NCI-H524 (cell line): ENCODE measurements around the gene MED25.

Source experiments
- DNase-seq, 2 experiments: peaks; one replicate each; lab custom pipeline; 2025; lab: John Stamatoyannopoulos, UW

Gene MED25

DNA sequence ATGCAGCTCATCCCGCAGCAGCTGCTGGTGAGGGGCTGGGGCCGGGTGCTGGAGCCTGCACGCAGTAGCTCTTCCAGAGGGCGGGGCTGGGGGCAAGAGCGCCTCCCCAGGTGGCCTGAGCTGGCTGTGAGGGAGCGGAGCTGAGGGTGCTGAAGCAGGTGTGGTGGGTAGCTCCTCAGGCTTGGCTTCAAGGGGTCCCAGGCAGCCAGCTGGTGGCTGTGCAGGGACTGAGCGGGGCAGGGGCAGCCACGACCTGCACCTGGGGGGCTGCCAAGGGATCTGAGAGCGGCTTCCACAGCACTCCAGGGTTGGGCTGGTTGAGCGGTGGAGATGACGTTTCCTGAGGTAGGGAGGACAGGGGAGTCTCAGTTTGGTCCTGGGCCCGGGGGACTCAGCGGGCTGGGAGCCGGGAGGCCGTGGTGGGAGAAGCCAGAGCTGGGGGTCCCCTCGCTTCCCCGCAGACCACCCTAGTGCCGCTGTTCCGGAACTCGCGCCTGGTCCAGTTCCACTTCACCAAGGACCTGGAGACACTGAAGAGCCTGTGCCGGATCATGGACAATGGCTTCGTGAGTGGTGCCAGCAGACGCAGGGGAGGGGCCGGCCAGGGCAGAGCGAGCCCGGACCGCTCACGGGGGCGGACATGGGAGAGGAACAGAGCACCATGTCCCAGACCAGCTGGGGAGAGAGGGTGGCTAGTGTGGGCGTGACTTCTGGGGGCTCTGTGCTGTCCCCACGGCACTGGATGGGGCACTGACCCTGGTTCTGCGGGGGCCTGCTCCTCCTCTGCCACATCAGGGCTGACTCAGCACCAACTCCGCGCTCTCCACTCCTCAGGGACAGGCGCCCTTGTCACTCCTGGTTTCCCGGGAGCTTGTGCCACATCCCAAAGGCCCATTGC, 40.2 kb downstream of the MED25 start:
- no peak for DNase-seq

DNA sequence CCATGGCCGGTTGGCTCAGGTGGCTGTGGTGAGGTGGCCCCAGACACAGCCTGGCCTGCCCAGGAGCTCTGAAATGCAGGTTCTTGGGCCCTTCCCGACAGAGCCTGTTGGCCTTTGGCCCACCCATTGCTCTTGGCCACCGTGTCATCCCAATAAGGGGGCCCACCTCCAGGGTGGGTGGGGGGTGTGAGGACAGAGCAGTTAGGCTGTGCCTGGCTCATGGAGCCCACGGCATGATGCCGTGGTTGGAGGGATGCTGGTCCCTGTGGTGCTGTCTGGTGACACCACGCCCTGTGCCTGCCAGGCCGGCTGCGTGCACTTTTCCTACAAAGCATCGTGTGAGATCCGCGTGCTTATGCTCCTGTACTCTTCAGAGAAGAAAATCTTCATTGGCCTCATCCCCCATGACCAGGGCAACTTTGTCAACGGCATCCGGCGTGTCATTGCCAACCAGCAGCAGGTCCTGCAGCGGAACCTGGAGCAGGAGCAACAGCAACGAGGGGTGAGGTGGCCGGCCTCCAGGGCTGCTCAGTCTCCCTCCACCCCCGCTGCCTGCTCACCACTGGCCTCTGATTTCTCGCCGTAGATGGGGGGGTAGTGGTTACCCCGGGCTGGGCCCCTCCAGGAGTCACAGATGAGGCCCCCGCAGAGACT, 41.7 kb downstream of the MED25 start:
- DNase-seq: no peak

DNA sequence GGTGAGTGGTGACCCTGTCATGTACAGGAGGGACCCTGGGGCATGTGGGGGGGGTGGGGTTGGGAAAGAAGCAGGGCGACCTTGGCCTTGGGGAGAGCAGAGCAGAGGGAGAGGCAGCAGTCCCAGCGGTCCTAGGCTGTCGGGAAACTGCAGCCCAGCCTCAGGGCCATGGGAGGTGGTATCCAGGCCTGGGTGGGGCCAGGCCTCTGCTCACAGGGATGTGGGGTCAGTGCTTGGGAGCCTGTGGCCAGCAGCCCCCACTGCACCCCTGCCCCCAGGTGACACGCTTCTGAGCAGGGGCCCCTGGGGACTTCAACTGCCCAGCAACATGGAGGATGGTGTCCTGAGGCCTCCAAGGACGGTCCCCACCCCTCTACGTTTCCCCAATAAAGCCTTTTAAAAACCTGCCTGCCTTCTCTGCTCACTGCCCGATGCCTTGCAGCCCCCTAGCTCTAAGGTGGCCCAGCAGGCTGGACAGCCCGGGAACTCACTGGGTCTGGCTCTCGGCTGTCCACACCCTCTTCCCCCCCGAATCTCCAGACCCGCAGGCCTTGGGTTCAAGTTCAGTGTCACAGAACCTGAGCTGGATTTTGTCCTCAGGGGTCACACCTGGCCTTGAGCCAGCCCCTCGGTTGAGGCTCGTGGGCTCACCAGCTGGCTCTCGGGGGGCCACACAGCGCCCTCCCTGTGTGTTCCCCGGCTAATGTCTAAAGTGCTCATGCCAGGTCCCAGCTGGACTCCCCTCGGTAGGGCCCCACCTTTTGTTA, 42.4 kb downstream of the MED25 start:
- no peak for DNase-seq

DNA sequence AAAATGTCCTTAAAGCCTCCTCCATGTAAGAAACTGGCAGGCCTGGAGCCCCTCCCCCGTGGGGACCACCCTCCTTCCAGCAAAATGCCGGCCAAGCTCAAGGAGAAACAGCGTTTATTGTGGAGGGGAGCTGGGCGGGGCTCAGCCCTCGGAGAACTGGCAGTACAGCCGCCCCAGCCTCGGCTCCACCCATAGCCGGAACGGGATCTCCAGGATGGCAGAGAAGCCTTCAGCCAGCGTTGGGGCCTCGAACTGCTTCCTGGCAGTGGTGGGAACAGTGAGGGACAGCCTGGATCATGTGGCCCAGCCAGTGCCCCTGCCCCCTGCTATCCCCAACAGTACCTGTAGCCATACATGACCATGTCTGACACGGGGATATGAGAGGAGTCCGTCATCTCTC, 43.0 kb downstream of the MED25 start:
- no peak for DNase-seq

DNA sequence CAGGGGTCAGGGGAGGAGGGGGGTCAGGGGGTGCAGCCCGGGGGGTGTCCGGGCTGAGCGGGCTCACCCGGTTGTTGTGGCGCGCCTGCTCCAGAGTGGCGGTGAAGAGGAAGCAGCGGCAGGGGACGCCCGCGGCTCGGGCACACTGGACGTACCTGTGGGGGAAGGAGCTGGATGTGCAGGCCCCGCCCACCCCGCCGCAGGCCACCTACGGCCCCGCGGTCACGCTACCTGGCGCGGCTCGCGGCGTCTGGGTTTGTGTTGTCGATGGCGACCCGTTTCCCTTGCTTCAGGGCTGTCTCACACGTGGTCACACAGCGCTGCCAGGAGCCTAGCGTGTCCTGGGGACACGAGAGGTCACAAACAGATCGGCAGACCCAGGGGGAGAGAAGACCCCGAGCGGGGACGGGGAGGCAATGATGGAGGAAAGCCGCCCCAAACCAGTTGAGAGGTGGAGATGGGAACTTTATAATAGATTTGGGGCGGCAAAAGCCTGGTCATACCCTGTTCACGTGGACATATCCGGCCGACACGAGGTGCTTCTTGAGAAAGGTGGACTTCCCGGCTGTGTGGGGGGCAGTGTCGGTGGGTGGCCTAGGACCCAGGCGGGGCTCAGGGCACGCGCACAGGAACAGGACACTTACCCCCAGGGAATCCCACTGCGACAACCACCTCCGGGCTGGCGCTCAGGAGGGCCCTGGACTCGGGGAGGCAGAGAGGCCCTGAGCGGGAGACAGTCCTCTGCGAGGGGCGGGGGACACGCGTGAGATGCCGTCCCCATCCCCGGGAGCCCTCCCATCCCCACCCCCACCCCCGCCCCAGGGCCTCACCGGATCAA, 43.7 kb downstream of the MED25 start:
- DNase-seq: no peak

DNA sequence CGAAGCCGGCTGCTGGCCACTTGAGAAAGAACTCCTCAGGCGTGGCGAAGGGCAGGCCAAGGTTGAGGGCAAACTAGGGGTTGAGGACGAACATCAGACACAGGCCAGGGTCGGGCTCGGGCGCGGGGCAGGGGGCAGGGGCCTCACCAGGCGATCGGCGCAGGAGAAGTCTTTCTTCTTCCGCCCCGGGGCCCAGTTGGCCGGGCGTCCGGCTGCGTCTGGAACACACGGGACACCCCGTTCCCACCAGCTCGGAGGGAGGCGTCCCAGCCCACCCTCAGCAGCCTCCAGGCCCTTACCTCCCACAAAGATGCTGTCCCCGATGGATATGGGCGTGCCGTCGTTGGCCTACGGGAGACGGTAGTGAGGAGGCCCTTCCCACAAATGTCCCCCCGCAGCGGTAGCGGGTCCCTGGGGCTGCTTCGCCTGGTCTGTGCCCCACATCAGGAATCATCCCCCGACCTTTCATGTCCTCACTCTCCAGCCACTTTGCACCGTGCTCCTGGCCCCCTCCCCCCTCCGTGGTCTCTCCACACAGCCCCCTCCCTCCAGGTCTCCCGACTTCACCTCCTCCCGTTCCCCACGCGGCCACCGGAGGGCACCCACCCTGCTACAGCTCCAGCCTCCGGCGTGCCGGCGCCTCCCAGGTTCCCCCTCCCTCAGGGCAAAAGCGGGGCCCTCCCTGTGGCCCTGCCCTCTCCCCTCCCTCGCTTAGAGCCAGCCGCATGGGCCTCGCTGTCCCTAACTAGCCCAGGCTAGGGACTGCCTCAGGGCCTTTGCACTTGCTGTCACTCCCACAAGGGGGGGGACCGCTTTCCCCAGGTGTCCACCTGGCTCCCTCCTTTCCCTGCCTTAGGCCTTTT, 44.5 kb downstream of the MED25 start:
- no peak for DNase-seq

DNA sequence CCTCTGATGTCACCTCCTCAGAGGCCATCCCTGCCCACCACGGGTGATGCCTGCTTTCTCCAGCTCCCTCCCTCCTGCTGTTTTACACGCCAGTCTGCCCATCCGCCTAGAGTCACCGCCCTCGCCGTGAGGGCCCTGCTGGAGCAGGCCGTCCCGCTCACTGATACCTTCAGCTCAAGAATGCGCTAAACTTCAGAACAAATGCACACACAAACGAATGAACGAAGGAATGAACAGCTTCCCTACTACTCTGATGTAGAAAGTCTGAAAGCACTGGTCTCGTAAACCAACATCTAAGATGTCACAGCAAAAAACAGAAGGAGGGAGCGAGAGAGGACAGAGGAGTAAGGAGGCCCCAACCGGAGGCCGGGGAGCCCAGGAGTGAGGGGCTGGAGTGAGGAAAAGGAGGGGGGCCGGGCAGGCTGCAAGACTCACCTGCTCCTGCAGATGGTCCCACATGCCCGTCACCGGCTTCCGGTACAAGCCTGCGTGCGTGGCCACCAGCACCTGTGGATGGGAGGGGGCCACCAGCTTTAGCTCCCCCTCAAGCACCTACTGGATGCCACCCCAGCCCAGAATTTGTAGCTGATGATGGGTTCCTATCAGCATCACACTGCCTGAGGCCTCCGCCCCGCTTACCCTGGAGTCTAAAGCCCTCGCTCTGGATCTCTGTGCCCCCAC, 45.3 kb downstream of the MED25 start:
- no peak for DNase-seq

DNA sequence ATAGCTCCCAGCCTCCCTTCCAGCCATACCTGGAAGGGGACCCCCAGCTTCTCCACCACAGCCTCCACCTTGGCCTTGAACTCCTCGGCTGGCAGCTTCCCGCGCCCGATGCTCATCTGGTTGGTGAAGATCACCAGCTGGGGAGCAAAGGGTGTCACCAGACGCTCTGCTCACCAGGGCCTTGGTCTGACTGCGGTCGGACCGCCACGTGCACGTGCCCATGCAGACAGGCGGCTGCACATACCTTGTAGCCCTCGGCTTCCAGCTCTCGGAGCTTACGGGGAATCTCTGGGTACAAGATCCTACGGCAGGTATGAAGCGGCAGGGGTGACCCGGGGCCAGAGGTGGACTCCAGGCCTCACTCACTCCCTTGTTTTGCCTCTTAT, 45.8 kb downstream of the MED25 start:
- no peak for DNase-seq

DNA sequence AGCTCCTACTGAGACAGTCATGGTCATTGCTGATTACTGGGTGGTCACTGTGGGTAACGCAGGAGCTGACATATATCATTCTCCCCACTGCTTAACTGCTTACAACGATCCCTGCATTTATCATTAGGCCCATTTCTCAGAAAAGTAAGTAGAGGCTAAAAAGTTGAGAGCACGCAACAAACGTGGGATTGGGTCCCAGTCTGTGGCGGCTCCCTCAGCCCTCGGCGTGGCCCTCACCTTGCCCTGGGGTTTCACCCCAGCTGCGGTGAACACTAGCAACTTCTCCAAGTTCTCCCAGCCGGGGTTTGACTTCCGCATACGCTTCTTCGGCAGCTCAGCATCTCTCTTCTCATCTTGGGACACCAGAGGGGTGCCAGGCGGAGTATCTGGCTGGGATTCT, 46.8 kb downstream of the MED25 start:
- DNase-seq: no peak

DNA sequence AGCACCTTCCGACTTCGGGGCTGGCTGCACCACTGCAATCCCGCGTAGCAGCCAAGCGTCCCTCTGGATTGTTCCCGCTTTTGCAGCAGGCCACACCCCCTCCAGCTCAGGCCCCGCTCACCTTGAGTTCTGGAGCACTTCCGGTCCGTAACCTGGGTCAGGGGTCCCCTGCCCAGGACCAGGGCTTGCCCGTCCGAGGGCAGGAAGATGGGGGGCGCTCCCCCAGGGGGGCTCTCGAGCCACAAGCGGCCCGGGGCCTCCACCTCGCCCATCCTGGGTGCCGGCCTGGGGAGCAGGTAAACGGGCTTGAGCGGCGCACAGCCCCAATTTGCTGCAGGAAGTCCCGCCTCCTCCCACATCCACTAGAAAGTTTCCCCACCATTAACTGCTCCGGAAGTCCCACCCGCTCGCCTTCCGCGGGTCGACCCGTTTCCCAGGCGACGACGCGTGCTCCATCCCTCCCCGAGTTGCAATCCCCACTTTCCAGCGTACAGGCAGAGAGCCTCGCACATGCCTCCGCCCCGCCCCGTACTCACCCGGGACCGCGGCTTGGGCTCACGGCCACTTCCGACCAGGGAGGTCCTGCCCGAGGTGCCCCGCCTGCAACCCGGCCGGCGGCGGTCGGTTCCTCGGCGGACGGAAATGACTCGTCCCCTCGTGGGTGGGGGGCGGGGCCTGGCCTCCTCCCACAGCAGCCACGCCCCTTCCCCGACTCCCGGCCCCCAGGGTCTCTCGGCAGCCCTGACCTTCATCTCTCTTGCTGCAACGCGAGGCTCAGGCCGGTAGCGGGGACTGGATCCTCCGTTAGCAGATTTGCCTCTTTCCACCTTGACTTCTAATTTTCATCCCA, 49.1 kb downstream of the MED25 start, which contains the start of gene PNKP:
TSS of gene PNKP (minus strand) at position 644 of the 850 bp plus-strand sequence. CDS start at position 272, 372 bp downstream.
- peak; percentile 94 for DNase-seq

DNA sequence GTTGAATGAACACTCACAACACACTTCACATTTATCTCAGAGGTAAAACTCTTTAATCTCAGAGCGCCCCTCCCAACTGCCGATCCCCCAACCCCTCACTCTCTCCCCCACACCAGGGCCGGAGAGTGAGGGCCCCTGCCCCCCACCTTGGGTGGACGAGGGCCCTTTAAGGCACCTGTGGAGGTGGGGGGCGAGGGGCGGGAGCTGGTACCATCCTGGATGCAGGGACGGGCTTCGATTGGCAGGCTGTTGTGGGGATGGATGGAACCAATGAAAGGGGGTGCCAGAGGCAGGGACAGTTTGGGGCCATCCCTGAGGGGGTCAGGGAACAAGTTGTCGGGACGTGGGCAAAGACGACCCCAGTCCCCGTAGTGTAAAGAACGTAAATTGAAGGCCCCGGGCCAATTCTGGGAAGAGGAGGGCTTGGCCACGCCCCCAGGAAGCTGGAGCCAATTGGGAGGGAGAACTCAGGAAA, 51.0 kb downstream of the MED25 start:
- no peak for DNase-seq

DNA sequence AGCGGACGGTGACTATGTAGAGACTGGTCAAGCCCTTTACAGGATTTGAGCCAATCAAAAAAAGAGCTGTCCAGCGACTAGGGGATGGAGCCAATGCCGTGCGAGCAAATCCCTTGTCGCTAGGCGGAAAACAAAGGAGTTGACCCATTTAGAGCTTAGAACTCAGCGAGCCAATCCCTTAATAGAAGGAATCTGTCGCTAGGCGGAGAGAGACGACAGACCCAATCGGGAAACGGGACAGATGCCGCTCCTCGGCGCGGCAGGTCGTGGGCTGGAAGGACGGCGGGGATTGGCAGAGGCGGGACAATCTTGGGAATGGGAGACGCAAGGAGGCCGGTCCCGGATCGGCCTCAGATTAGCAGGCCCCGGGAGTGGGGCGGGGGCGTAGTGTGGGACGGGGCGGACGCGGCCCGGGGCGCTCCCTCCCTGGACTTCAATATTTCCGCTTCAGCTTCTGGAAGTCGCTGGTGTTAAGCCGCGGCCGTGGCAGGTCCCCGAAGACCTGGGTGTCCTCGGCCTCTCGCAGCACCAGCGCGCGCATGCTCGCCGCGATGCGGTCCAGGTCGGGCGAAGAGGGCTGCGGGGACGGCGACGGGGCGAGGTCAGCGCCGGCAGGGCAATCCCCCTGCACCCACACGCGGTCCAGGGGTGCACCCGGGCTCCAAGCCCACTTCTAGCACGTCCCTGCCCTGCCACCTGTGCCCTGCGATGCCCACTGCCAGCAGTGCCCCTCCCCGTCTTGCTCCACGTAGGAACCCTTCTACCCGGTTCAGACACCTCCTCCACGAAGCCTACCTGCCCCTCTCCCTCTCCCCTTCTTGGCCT, 51.6 kb downstream of the MED25 start:
- peak; percentile 99 to 100 for DNase-seq

DNA sequence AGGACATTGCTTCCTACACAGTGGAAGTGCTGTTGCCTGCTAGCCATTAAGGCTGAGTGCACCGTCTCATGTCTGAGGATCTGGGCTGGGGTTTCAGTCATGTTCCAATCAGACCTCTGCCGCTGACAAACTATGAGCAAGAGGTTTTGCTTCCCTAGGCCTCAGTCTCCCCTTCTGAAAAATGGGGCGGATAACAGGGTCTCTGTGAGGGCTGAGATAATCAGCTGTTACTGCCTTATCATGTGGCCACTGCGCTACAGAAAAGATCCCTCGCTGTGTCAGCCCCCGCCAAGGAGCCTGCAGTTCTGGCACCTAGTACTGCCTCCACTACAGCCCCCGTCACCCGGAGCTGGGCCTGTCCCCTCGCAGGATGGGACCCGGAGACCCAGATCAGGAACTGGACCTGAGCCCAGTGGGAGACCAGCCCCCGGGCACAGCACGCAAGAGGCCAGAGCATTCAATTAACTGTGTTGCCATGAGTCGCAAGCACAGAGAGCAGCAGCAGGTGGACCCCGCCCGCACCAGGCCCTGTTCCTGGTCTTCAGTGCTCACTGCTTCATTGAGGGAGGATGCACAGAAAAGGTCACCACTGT, 52.3 kb downstream of the MED25 start:
- DNase-seq: no peak

DNA sequence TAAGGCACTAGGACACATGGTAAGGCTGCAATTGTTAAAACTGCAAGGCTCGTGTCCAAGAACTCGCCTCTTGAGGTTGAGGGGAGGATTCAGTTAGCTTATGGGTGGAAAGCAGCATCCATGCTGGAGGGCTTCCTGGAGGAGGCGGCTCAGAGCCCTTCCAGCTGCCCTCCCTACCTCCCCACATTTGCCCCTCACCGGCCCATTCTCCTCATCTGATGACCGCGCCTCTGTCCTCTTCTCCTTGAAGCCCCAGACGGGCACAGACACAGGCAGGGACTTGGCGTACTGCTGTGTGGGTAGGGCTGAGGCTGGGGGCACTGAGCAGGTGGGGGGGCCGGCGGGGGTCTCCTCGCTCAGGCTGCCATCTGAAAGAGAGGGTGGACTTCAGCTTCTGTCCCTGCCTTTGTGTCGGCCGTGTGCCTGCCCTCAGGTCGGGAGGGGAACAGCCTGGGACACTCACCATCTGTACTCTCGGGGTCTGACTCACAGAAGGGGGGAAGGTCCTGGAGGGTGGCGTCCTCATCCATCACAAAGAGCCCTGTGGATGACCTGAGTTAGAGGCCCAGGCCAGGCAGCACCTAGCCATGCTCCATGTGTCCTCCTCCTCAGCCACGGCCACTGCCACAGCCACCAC, 53.4 kb downstream of the MED25 start:
- no peak for DNase-seq

DNA sequence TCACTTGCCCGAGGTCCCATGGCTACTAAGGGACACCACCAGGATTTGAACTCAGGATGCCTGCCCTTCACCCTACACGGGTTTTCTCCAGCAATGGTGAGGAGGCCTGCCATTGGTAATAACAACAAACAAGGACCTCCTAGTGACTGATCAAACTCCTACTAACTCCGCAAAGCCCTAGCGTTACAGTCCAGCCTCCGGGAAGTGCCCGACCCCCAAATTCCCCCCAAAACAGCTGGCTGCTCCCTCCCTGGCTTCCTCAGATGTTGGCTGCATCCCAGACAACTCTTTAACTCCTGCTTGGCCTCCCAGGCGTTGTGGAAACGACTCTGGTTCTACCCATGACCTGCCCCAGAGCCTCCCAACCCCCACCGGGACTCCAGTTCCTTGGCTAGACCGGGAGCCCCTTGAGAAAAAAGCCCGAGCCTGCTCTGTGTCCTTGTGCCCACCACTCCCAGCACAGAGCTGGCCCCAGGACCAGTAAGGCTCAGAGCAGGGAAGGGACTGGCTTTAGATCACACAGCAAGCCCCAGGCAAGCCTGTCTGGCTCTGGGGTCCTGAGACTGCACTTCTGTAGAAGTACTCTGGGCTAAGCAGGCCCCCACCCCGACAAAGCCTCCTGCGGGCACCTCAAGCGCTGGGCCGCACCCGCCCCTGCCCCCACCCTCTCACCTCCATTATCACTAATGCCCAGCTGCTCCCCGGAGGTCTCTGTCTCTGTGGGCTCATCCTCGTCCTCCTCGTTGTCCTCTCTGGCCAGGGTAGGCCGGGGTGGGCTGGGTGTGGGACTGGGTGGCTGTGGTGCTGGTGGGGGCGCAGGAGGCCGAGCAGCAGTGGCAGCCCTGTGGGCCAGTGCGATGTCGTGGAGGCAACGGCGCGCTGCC, 54.4 kb downstream of the MED25 start:
- no peak for DNase-seq

DNA sequence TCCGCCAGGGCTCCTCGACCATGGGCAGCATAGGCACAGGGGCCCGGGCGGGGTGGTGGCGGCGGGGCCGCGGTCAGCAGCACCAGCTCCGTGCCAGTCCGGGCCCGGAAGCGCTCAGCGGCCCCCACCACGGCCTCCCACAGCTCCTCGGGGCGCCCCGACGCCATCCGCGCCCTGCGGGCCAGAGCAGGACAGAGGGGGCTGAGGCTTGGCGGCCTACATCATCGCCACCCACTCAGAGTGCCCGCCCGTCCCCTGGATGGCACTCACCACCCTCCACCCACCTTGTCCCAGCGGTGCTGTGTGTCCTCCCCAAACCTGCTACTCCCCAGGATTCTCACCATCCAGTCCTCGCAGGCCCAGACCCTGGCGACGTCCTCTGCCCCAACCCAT, 55.0 kb downstream of the MED25 start:
- DNase-seq: no peak
